HepG2 (cell line): ENCODE results near the gene RASD2. TPM values are rescaled to one million over a fixed set of nuclear protein-coding genes. Genes with fewer than 3 reads are reported as not detected.

Experiments used
- ATAC-seq: fragments of 200-7000 bp; cut with Tn5 transposase; 3 replicates; pipeline ENCODE4 v1.9.1; 2020; ENCODE audit warnings: mild to moderate bottlenecking, moderate library complexity
- BruUV-seq: library from RNA; stranded (reverse); fragments of 400-500 nt; replicated peaks from 2 replicates; lab custom pipeline; 2021; lab: Mats Ljungman, UMichigan
- CTCF ChIA-PET: fragments of 300-600 bp; formaldehyde crosslinking; extraction: SDS; loops from one replicate; lab custom pipeline; 2021; ENCODE audit warnings: low total read pairs, inconsistent platforms, low intra/inter-chr PET ratio; lab: Yijun Ruan, JAX
- POLR2A ChIA-PET: fragments of 350-600 bp; sonication (Branson Sonifier 250); formaldehyde crosslinking; loops from one replicate; lab custom pipeline; 2020; ENCODE audit warnings: antibody characterized with exemption, inconsistent platforms; lab: Yijun Ruan, JAX
- DNase-seq: peaks from one replicate; pipeline ENCODE4 v3.0.0-alpha.2; 2015; ENCODE audit warnings: low spot score
- FAIRE-seq: peaks from 3 replicates; lab custom pipeline; 2011; peaks lifted over from hg19 to GRCh38; lab: Jason Lieb, UNC
- H2AFZ ChIP-seq: one replicate; pipeline ENCODE4 v1.6.1; 2011; ENCODE audit warnings: low read length, inconsistent platforms
- H3K27ac ChIP-seq: fragments of 300-600 bp; 3 replicates; pipeline ENCODE4 v1.8.0; 2011; ENCODE audit warnings: mixed run types, mild to moderate bottlenecking, mixed read lengths, low read length, inconsistent platforms; ENCODE audit not compliant: insufficient read depth; ENCODE audit errors: extremely low read length
- H3K27me3 ChIP-seq, 2 experiments: fragments of 200-600 bp in 1 of 2; 2 replicates in 1 of 2; 3 replicates in 1 of 2; pipeline versions ENCODE4 v1.6.0 to v1.8.0; 2011; ENCODE audit warnings: low read length in 2 of 2, mild to moderate bottlenecking in 2 of 2, moderate library complexity in 2 of 2, inconsistent platforms in 1 of 2; ENCODE audit not compliant: insufficient read depth in 2 of 2, control insufficient read depth in 1 of 2
- H3K36me3 ChIP-seq, 2 experiments: fragments of 200-600 bp in 1 of 2; replicated peaks in 1 of 2; 2 replicates in 1 of 2; 3 replicates in 1 of 2; pipeline versions ENCODE4 v1.5.1 to v1.8.0; 2011; ENCODE audit warnings: low read length in 2 of 2, inconsistent platforms in 1 of 2; ENCODE audit not compliant: insufficient read depth in 2 of 2, control insufficient read depth in 1 of 2
- H3K4me1 ChIP-seq: 2 replicates; pipeline ENCODE4 v1.5.1; 2012; ENCODE audit warnings: low read length, inconsistent platforms; ENCODE audit not compliant: insufficient read depth
- H3K4me2 ChIP-seq: 2 replicates; pipeline ENCODE4 v1.6.0; 2011; ENCODE audit warnings: low read depth, low read length, inconsistent platforms
- H3K4me3 ChIP-seq, 3 experiments: fragments of 200-600 bp in 1 of 3; sonication (generic), shearing (Covaris generic) in 1 of 3; replicated peaks in 1 of 3; 2 replicates each; pipeline ENCODE4 v1.5.1; 2011 to 2016; ENCODE audit warnings: low read length in 3 of 3, inconsistent platforms in 2 of 3, low read depth in 2 of 3, mild to moderate bottlenecking in 2 of 3, control low read depth in 1 of 3, mixed read lengths in 1 of 3; ENCODE audit not compliant: insufficient read depth in 1 of 3
- H3K79me2 ChIP-seq: one replicate; pipeline ENCODE4 v1.6.1; 2011; ENCODE audit warnings: low read length, inconsistent platforms; ENCODE audit not compliant: insufficient read depth
- H3K9ac ChIP-seq: 2 replicates; pipeline ENCODE4 v1.6.0; 2011; ENCODE audit warnings: mild to moderate bottlenecking, low read depth, low read length, inconsistent platforms; ENCODE audit not compliant: insufficient read depth
- H3K9me3 ChIP-seq: 2 replicates; pipeline ENCODE4 v1.5.1; 2012; ENCODE audit warnings: mild to moderate bottlenecking, low read length
- H4K20me1 ChIP-seq: 2 replicates; pipeline ENCODE4 v1.6.0; 2011; ENCODE audit warnings: inconsistent platforms, mild to moderate bottlenecking, low read length, moderate library complexity; ENCODE audit not compliant: insufficient read depth
- HNF4A ChIP-seq: sonication (generic); formaldehyde crosslinking; IDR thresholded peaks from 2 replicates; pipeline ENCODE4 v1.4.0; 2020; ENCODE audit warnings: missing genetic modification reagents
- HNRNPK ChIP-seq: fragments of 200-400 bp; formaldehyde crosslinking; IDR thresholded peaks from 2 replicates; pipeline ENCODE4 v1.6.1; 2018; ENCODE audit warnings: low read length, low read depth, moderate library complexity, mild to moderate bottlenecking; ENCODE audit not compliant: poor library complexity, severe bottlenecking
- KDM5B ChIP-seq: sonication (generic); formaldehyde crosslinking; IDR thresholded peaks from 2 replicates; pipeline ENCODE4 v1.4.0; 2020; ENCODE audit warnings: missing genetic modification reagents, mild to moderate bottlenecking, borderline replicate concordance
- KLF13 ChIP-seq: sonication (generic); formaldehyde crosslinking; IDR thresholded peaks from 2 replicates; pipeline ENCODE4 v1.4.0; 2020; ENCODE audit warnings: mild to moderate bottlenecking, missing genetic modification reagents
- KLF9 ChIP-seq: IDR thresholded peaks from 2 replicates; pipeline ENCODE4 v1.6.1; 2016; ENCODE audit warnings: low read depth
- LCORL ChIP-seq, 2 experiments: fragments of 450-650 bp in 1 of 2; sonication (generic) in 1 of 2; formaldehyde crosslinking in 1 of 2; IDR thresholded peaks; 2 replicates each; pipeline versions ENCODE4 v1.5.0 to v1.6.1; 2017 to 2020; ENCODE audit warnings: antibody characterized with exemption in 1 of 2, missing genetic modification reagents in 1 of 2
- SALL1 ChIP-seq: sonication (generic); formaldehyde crosslinking; IDR thresholded peaks from 2 replicates; pipeline ENCODE4 v1.8.0; 2022; ENCODE audit warnings: mild to moderate bottlenecking, missing genetic modification reagents
- SNAI1 ChIP-seq: sonication (generic); formaldehyde crosslinking; IDR thresholded peaks from 2 replicates; pipeline ENCODE4 v1.5.0; 2020; ENCODE audit warnings: mild to moderate bottlenecking, missing genetic modification reagents, borderline replicate concordance
- ZNF441 ChIP-seq: sonication (generic); formaldehyde crosslinking; IDR thresholded peaks from 2 replicates; pipeline ENCODE4 v1.7.0; 2021; ENCODE audit warnings: missing genetic modification reagents, borderline replicate concordance
- ZNF501 ChIP-seq: sonication (generic); formaldehyde crosslinking; IDR thresholded peaks from 2 replicates; pipeline ENCODE4 v1.5.1; 2020; ENCODE audit warnings: mild to moderate bottlenecking, moderate library complexity, missing genetic modification reagents
- ZNF552 ChIP-seq: sonication (generic); formaldehyde crosslinking; IDR thresholded peaks from 2 replicates; pipeline ENCODE4 v1.9.0; 2022; ENCODE audit warnings: missing genetic modification reagents, mild to moderate bottlenecking, borderline replicate concordance
- ZNF570 ChIP-seq: sonication (generic); formaldehyde crosslinking; IDR thresholded peaks from 2 replicates; pipeline ENCODE4 v1.4.0; 2020; ENCODE audit warnings: mild to moderate bottlenecking, missing genetic modification reagents, borderline replicate concordance
- ZNF672 ChIP-seq: sonication (generic); formaldehyde crosslinking; IDR thresholded peaks from 2 replicates; pipeline ENCODE4 v1.8.1; 2022; ENCODE audit warnings: missing genetic modification reagents
- WGBS: methylation state at CpG from one replicate; pipeline ENCODE4 v1.1.6; 2017; ENCODE audit warnings: low lambda C conversion rate; 5-methylcytosine and 5-hydroxymethylcytosine counted together
- in situ Hi-C: cut with HindIII; loops from 2 replicates; pipeline ENCODE4 v1.10.0; 2017; ENCODE audit warnings: low pct_unique_long_range_greater_than_20kb; ENCODE audit not compliant: extremely low pct_ligation_motif_present
- intact Hi-C: fragments of 100-400 bp; cut with micrococcal nuclease; formaldehyde crosslinking; loops from one replicate; pipeline ENCODE4 v1.10.0; 2022; ENCODE audit not compliant: unreplicated experiment
- polyA plus RNA-seq, 8 experiments: library from polyadenylated mRNA; depleted of rRNA in 3 of 8; stranded (reverse) in 7 of 8; unstranded in 1 of 8; fragments of >200 nt; fragmentation: Illumina TruSeq in 4 of 8; extraction: Trizol in 4 of 8; gene quantifications; 2 replicates each; pipeline versions ENCODE4 v1.2.1 to v1.2.3, GENCODE V29; 2011 to 2016; ENCODE audit warnings: low read depth in 4 of 8, missing spikeins in 1 of 8, mixed read lengths in 1 of 8; ENCODE audit not compliant: insufficient read depth in 1 of 8
- total RNA-seq, 5 experiments: library from RNA; depleted of rRNA; stranded (reverse); fragments of >200 nt; fragmentation: Illumina TruSeq; extraction: Trizol; gene quantifications; 2 replicates each; pipeline ENCODE4 v1.2.3, GENCODE V29; 2016; ENCODE audit warnings: low read depth in 1 of 5
- TF ChIP-seq, protein P1 (sequence below): IDR thresholded peaks from 2 replicates; pipeline ENCODE4 v1.6.1; 2016; ENCODE audit warnings: mild to moderate bottlenecking, missing biosample characterization, missing genetic modification reagents
- TF ChIP-seq, protein P2 (sequence below): sonication (generic); formaldehyde crosslinking; IDR thresholded peaks from 2 replicates; pipeline ENCODE4; 2020; ENCODE audit warnings: missing genetic modification reagents, mild to moderate bottlenecking, borderline replicate concordance
- TF ChIP-seq, protein P3 (sequence below): sonication (generic); formaldehyde crosslinking; IDR thresholded peaks from 2 replicates; pipeline ENCODE4 v1.5.0; 2020; ENCODE audit warnings: mild to moderate bottlenecking, missing genetic modification reagents
- TF ChIP-seq, protein P4 (sequence below): sonication (generic); formaldehyde crosslinking; IDR thresholded peaks from 2 replicates; pipeline ENCODE4 v1.5.0; 2020; ENCODE audit warnings: mild to moderate bottlenecking, missing genetic modification reagents

Gene RASD2
- total and polyA plus RNA-seq, 2 of the 13 experiments (the other 11 are each of a cell fraction or from before 2014, with no cell fraction given), result not detected

DNA sequence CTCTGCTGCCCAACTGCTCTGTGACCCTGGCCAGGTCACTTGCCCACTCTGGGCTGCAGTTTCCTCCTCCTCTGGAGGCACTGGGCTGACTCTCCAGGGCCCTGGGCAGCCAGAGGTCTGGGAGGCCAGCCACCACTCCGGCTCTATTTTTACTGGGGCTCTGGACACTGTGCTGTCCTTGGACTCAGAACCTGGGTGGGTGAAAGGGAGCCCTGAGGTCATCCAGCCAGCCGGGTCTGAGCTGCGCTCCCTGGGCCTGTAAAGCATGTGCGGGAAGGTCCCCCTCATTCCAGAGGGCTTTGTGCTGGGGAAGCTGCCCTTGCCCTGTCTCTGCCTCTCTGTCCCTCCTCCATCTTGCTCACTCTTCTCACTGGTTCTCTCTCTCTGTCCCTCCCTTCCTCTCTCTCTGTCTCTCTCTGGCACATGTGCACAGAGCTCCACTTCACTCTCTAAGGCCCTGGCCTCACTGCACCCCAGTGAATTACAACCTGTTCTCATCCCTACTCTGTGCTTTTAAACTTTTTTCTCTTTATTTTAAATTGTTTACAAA is 51.9 kb downstream of the RASD2 start:
- Histone ChIP-seq H3K4me3 (no peak overlapping the region), H3K36me3 (no peaks in the 10 kb centered on the region), H3K27ac (no peak overlapping the region), H3K4me1 (peaks cover 29% of the 10 kb centered on the region), H3K79me2 (no peaks in the 10 kb centered on the region), H3K9me3 (no peaks in the 10 kb centered on the region), H4K20me1 (no peaks in the 10 kb centered on the region), H3K4me2 (peak overlapping the region; percentile 23; the same call in 1 of the 2 replicates), H2AFZ (no peak overlapping the region), H3K9ac (no peak overlapping the region), H3K27me3 (peaks cover 0 to 27% of the 10 kb centered on the region in 2 experiments; a peak in 3 of 5 replicates)
- FAIRE-seq, result no peak
- POLR2A ChIA-PET, result no interaction called here
- WGBS, result 17% methylated on average over 1 of the region's 4 CpGs
- DNase-seq, result no peak
- intact Hi-C loops, result no loop called here
- CTCF ChIA-PET, result no interaction called here
- in situ Hi-C loops, result no loop called here
- BruUV-seq, result no TSS peak
- ATAC-seq, result peak; percentile 77
- TF ChIP-seq KLF13 (no peak), ZNF441 (CRISPR knock-in tag) (peak; percentile 98), ZNF570 (CRISPR knock-in tag) (no peak), LCORL (IDR thresholded peaks at IDR 0.05) (no peak), LCORL (CRISPR knock-in tag; IDR thresholded peaks at IDR 0.05) (0 out of 2 replicates have a peak, but pooled peaks have one; percentile 58), ZNF501 (CRISPR knock-in tag) (no peak), ZNF672 (CRISPR knock-in tag) (no peak), HNF4A (CRISPR knock-in tag) (0 out of 2 replicates have a peak, but pooled peaks have one; percentile 13), SALL1 (CRISPR knock-in tag) (no peak), HNRNPK (no peak), KDM5B (CRISPR knock-in tag) (peak; percentile 61; the same call in 1 of the 2 replicates), ZNF552 (no peak), SNAI1 (CRISPR knock-in tag) (no peak), KLF9 (CRISPR knock-in tag) (no peak)
- TF ChIP-seq, protein P1, sequence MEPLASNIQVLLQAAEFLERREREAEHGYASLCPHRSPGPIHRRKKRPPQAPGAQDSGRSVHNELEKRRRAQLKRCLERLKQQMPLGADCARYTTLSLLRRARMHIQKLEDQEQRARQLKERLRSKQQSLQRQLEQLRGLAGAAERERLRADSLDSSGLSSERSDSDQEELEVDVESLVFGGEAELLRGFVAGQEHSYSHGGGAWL (CRISPR knock-in tag), result no peak
- TF ChIP-seq, protein P2, sequence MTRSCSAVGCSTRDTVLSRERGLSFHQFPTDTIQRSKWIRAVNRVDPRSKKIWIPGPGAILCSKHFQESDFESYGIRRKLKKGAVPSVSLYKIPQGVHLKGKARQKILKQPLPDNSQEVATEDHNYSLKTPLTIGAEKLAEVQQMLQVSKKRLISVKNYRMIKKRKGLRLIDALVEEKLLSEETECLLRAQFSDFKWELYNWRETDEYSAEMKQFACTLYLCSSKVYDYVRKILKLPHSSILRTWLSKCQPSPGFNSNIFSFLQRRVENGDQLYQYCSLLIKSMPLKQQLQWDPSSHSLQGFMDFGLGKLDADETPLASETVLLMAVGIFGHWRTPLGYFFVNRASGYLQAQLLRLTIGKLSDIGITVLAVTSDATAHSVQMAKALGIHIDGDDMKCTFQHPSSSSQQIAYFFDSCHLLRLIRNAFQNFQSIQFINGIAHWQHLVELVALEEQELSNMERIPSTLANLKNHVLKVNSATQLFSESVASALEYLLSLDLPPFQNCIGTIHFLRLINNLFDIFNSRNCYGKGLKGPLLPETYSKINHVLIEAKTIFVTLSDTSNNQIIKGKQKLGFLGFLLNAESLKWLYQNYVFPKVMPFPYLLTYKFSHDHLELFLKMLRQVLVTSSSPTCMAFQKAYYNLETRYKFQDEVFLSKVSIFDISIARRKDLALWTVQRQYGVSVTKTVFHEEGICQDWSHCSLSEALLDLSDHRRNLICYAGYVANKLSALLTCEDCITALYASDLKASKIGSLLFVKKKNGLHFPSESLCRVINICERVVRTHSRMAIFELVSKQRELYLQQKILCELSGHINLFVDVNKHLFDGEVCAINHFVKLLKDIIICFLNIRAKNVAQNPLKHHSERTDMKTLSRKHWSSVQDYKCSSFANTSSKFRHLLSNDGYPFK (CRISPR knock-in tag), result 0 out of 2 replicates have a peak, but pooled peaks have one; percentile 70
- TF ChIP-seq, protein P3, sequence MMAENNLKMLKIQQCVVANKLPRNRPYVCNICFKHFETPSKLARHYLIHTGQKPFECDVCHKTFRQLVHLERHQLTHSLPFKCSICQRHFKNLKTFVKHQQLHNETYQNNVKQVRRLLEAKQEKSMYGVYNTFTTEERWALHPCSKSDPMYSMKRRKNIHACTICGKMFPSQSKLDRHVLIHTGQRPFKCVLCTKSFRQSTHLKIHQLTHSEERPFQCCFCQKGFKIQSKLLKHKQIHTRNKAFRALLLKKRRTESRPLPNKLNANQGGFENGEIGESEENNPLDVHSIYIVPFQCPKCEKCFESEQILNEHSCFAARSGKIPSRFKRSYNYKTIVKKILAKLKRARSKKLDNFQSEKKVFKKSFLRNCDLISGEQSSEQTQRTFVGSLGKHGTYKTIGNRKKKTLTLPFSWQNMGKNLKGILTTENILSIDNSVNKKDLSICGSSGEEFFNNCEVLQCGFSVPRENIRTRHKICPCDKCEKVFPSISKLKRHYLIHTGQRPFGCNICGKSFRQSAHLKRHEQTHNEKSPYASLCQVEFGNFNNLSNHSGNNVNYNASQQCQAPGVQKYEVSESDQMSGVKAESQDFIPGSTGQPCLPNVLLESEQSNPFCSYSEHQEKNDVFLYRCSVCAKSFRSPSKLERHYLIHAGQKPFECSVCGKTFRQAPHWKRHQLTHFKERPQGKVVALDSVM (CRISPR knock-in tag), result peak; percentile 30; the same call in 1 of the 2 replicates
- TF ChIP-seq, protein P4, sequence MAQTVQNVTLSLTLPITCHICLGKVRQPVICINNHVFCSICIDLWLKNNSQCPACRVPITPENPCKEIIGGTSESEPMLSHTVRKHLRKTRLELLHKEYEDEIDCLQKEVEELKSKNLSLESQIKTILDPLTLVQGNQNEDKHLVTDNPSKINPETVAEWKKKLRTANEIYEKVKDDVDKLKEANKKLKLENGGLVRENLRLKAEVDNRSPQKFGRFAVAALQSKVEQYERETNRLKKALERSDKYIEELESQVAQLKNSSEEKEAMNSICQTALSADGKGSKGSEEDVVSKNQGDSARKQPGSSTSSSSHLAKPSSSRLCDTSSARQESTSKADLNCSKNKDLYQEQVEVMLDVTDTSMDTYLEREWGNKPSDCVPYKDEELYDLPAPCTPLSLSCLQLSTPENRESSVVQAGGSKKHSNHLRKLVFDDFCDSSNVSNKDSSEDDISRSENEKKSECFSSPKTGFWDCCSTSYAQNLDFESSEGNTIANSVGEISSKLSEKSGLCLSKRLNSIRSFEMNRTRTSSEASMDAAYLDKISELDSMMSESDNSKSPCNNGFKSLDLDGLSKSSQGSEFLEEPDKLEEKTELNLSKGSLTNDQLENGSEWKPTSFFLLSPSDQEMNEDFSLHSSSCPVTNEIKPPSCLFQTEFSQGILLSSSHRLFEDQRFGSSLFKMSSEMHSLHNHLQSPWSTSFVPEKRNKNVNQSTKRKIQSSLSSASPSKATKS (CRISPR knock-in tag), result no peak
